CD14-positive monocyte (primary cell): ENCODE results near the gene MACROD2. TPM values are rescaled to one million over a fixed set of nuclear protein-coding genes. Genes with fewer than 3 reads are reported as not detected.

Experiments used
- DNase-seq, 3 donors: peaks; one replicate each; pipeline ENCODE4 v3.0.0-alpha.2; 2011 to 2022
- H2AFZ ChIP-seq: 2 replicates; pipeline ENCODE4 v1.6.0; 2012; ENCODE audit warnings: mild to moderate bottlenecking, low read depth, low read length, inconsistent platforms; ENCODE audit not compliant: insufficient read depth, poor library complexity, severe bottlenecking
- H3K27ac ChIP-seq, 2 donors: 1 replicate in 1 of 2; 2 replicates in 1 of 2; pipeline ENCODE4 v1.5.1; 2012 to 2013; ENCODE audit warnings: low read length in 2 of 2, control low read depth in 1 of 2, inconsistent platforms in 1 of 2, low read depth in 1 of 2, mild to moderate bottlenecking in 1 of 2
- H3K27me3 ChIP-seq, 2 donors: one replicate each; pipeline versions ENCODE4 v1.6.0 to v1.6.1; 2011 to 2013; ENCODE audit warnings: low read length in 2 of 2; ENCODE audit not compliant: control insufficient read depth in 2 of 2, insufficient read depth in 2 of 2
- H3K36me3 ChIP-seq, 2 donors: replicated peaks in 1 of 2; 1 replicate in 1 of 2; 2 replicates in 1 of 2; pipeline versions ENCODE4 v1.5.1 to v1.6.1; 2012 to 2013; ENCODE audit warnings: low read length in 2 of 2, control low read depth in 1 of 2, inconsistent platforms in 1 of 2, mild to moderate bottlenecking in 1 of 2; ENCODE audit not compliant: insufficient read depth in 2 of 2, control insufficient read depth in 1 of 2
- H3K4me1 ChIP-seq, 2 donors: 1 replicate in 1 of 2; 2 replicates in 1 of 2; pipeline versions ENCODE4 v1.5.1 to v1.6.1; 2012 to 2013; ENCODE audit warnings: low read length in 2 of 2, control low read depth in 1 of 2, inconsistent platforms in 1 of 2, mild to moderate bottlenecking in 1 of 2, moderate library complexity in 1 of 2; ENCODE audit not compliant: insufficient read depth in 2 of 2, control insufficient read depth in 1 of 2
- H3K4me2 ChIP-seq: replicated peaks from 2 replicates; pipeline ENCODE3; 2012; ENCODE audit warnings: low read length, moderate library complexity, mild to moderate bottlenecking; ENCODE audit not compliant: poor library complexity, severe bottlenecking; ENCODE audit errors: extremely low read depth
- H3K4me3 ChIP-seq, 3 experiments: fragments of 200-600 bp in 1 of 3; sonication (generic) in 1 of 3; replicated peaks in 1 of 3; 1 replicate in 2 of 3; 2 replicates in 1 of 3; pipeline ENCODE4 v1.5.1; 2011 to 2013; ENCODE audit warnings: low read length in 3 of 3, mild to moderate bottlenecking in 3 of 3, control low read depth in 2 of 3, low read depth in 2 of 3, inconsistent platforms in 1 of 3, moderate library complexity in 1 of 3
- H3K79me2 ChIP-seq: 2 replicates; pipeline ENCODE4 v1.6.0; 2012; ENCODE audit warnings: mild to moderate bottlenecking, control low read depth, inconsistent platforms, low read length, moderate library complexity; ENCODE audit not compliant: insufficient read depth
- H3K9ac ChIP-seq: 2 replicates; pipeline ENCODE4 v1.6.0; 2017; ENCODE audit warnings: low read length, mild to moderate bottlenecking; ENCODE audit not compliant: insufficient read depth, poor library complexity, severe bottlenecking
- H3K9me3 ChIP-seq, 2 donors: replicated peaks in 1 of 2; 1 replicate in 1 of 2; 2 replicates in 1 of 2; pipeline versions ENCODE4 v1.5.1 to v1.6.1; 2012 to 2013; ENCODE audit warnings: low read length in 2 of 2, control low read depth in 1 of 2; ENCODE audit not compliant: control insufficient read depth in 1 of 2, insufficient read depth in 1 of 2
- H4K20me1 ChIP-seq: 2 replicates; pipeline ENCODE4 v1.6.0; 2012; ENCODE audit warnings: mild to moderate bottlenecking, low read length, control low read depth, moderate library complexity; ENCODE audit not compliant: insufficient read depth
- H3K27ac Mint-ChIP-seq, 7 donors: one replicate each; pipeline ENCODE4 v1.8.0; 2020; ENCODE audit warnings: mild to moderate bottlenecking in 7 of 7, mixed read lengths in 7 of 7, moderate library complexity in 6 of 7, inconsistent platforms in 2 of 7
- H3K27me3 Mint-ChIP-seq, 3 donors: one replicate each; pipeline ENCODE4 v1.8.0; 2021 to 2022; ENCODE audit warnings: low read depth in 3 of 3, mild to moderate bottlenecking in 3 of 3, mixed read lengths in 3 of 3, moderate library complexity in 3 of 3, inconsistent platforms in 1 of 3
- H3K36me3 Mint-ChIP-seq, 2 donors: one replicate each; pipeline ENCODE4 v1.8.0; 2020; ENCODE audit warnings: mixed read lengths in 2 of 2, inconsistent platforms in 1 of 2, mild to moderate bottlenecking in 1 of 2
- H3K4me1 Mint-ChIP-seq: one replicate; pipeline ENCODE4 v1.8.0; 2020; ENCODE audit warnings: mild to moderate bottlenecking, mixed read lengths
- H3K4me3 Mint-ChIP-seq, 2 donors: one replicate each; pipeline ENCODE4 v1.8.0; 2020; ENCODE audit warnings: mild to moderate bottlenecking in 2 of 2, mixed read lengths in 2 of 2, moderate library complexity in 1 of 2
- H3K9me3 Mint-ChIP-seq, 7 donors: one replicate each; pipeline ENCODE4 v1.8.0; 2020 to 2022; ENCODE audit warnings: mixed read lengths in 7 of 7, mild to moderate bottlenecking in 6 of 7, moderate library complexity in 6 of 7, inconsistent platforms in 2 of 7
- WGBS: methylation state at CpG from one replicate; pipeline ENCODE4 v1.1.5; 2013; ENCODE audit warnings: missing lambda C conversion rate; ENCODE audit not compliant: insufficient coverage; 5-methylcytosine and 5-hydroxymethylcytosine counted together
- intact Hi-C, 2 donors: fragments of 100-400 bp; cut with micrococcal nuclease; formaldehyde crosslinking; loops; one replicate each; pipeline versions ENCODE4 v1.15.0 to v1.15.1; 2023
- polyA plus RNA-seq, 3 donors: library from polyadenylated mRNA; depleted of rRNA in 1 of 3; unstranded in 2 of 3; stranded (reverse) in 1 of 3; fragments of 300-500 nt in 2 of 3; fragments of >200 nt in 1 of 3; fragmentation: Illumina TruSeq in 2 of 3; gene quantifications; 1 replicate in 2 of 3; 2 replicates in 1 of 3; pipeline ENCODE4 v1.2.3, GENCODE V29; 2012 to 2021
- TF ChIP-seq, protein P1 (sequence below): fragments of 200-600 bp; IDR thresholded peaks from one replicate; pipeline ENCODE4 v1.8.0; 2022; ENCODE audit warnings: antibody characterized with exemption, mild to moderate bottlenecking

MACROD2 gene
- polyA plus RNA-seq, 3 donors = 0.23 TPM; not detected in 2

DNA sequence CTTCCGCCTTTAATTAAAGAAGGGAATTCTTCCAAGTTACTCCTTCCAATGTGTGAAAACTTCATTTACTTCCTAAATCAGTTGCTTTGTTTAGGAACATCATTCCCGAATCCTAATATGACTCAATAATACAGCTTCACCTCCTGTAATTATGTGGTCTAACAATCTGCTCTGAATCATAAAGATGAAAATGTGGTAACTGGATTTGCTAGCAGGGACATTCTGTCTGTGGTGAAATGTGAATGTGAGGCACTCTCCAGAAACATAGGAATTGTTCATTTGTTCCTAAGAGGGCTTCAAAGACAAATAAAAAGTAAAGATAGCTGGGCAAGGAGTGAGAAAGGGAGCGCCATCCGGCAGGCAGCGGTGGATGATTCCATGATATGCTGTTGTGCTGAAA lies 1899.8 kb downstream of the MACROD2 start:
- Histone ChIP-seq H2AFZ (no peak overlapping the region), H3K36me3 (no peaks in the 10 kb centered on the region), H3K9me3 (no peaks in the 10 kb centered on the region), H3K4me2 (no peak overlapping the region), H3K79me2 (no peaks in the 10 kb centered on the region), H4K20me1 (no peaks in the 10 kb centered on the region), H3K4me1 (no peaks in the 10 kb centered on the region), H3K27me3 (no peaks in the 10 kb centered on the region), H3K27ac (no peak overlapping the region), H3K9ac (no peak overlapping the region), H3K4me3 (no peak overlapping the region)
- Mint-ChIP-seq H3K4me1 (no peaks in the 10 kb centered on the region), H3K27ac (no peak overlapping the region), H3K36me3 (no peaks in the 10 kb centered on the region), H3K4me3 (no peak overlapping the region), H3K27me3 (peaks cover 1 to 7% (median 6%) of the 10 kb centered on the region in 3 donors), H3K9me3 (peaks cover 0 to 6% (median 2%) of the 10 kb centered on the region in 7 donors)
- TF ChIP-seq, protein P1, sequence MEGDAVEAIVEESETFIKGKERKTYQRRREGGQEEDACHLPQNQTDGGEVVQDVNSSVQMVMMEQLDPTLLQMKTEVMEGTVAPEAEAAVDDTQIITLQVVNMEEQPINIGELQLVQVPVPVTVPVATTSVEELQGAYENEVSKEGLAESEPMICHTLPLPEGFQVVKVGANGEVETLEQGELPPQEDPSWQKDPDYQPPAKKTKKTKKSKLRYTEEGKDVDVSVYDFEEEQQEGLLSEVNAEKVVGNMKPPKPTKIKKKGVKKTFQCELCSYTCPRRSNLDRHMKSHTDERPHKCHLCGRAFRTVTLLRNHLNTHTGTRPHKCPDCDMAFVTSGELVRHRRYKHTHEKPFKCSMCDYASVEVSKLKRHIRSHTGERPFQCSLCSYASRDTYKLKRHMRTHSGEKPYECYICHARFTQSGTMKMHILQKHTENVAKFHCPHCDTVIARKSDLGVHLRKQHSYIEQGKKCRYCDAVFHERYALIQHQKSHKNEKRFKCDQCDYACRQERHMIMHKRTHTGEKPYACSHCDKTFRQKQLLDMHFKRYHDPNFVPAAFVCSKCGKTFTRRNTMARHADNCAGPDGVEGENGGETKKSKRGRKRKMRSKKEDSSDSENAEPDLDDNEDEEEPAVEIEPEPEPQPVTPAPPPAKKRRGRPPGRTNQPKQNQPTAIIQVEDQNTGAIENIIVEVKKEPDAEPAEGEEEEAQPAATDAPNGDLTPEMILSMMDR = no peak
- WGBS = 100% methylated on average over 3 of the region's 5 CpGs
- no peak for DNase-seq
- intact Hi-C loops = no loop called here

DNA sequence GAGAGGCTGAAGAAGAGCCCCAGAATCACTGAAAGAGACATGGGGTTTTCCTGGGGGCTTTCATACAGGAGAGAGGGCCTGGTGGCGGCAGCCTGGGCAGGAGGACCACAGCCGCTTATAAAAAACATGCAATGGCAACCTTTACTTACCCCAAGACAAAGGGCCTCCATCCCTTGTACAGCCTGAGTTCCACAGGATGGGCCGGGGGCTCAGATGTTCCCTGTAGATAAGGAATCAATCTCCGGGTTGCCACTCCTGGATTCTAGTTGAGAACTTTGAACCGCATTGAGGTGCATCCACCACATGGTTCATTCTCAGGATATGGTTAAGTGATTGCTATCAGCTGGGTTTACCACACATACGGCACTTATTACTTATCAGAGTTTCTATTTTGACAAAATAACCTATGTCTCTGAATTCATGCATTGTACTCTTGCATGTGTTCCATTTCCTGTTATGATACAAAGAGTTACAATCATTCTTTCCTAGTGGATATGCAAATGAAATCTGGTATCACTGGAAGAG lies 1900.3 kb downstream of the MACROD2 start:
- H3K9me3 ChIP-seq = no peaks in the 10 kb centered on the region
- H3K27ac ChIP-seq = no peak overlapping the region
- no peaks in the 10 kb centered on the region for H3K4me1 ChIP-seq
- H3K4me3 ChIP-seq = no peak overlapping the region
- intact Hi-C loops = no loop called here
- DNase-seq = no peak
- Mint-ChIP-seq H3K9me3 (peaks cover 0 to 6% (median 2%) of the 10 kb centered on the region in 7 donors), H3K4me1 (no peaks in the 10 kb centered on the region), H3K27me3 (peaks cover 1 to 7% (median 4%) of the 10 kb centered on the region in 3 donors), H3K36me3 (no peaks in the 10 kb centered on the region), H3K4me3 (no peak overlapping the region), H3K27ac (no peak overlapping the region)
- no peaks in the 10 kb centered on the region for H3K36me3 ChIP-seq
- H3K9ac ChIP-seq = no peak overlapping the region
- no peaks in the 10 kb centered on the region for H4K20me1 ChIP-seq
- H3K27me3 ChIP-seq = no peaks in the 10 kb centered on the region
- no peak overlapping the region for H2AFZ ChIP-seq
- 0% methylated on average over 1 of the region's 6 CpGs for WGBS
- H3K79me2 ChIP-seq = no peaks in the 10 kb centered on the region
- TF ChIP-seq, protein P1 = no peak
- H3K4me2 ChIP-seq = no peak overlapping the region
